Peyer's patch (tissue), 4 donors: ENCODE results near the gene KRT7.

Experiments
- CTCF ChIP-seq, 6 experiments: fragments of 450-650 bp in 4 of 6; fragments of 200-600 bp in 2 of 6; sonication (generic) in 1 of 6; IDR thresholded peaks; one replicate each; pipeline ENCODE4 v1.5.1; 2017 to 2019; ENCODE audit warnings: antibody characterized with exemption in 6 of 6, mild to moderate bottlenecking in 3 of 6, moderate library complexity in 1 of 6
- POLR2A ChIP-seq, 2 donors: fragments of 450-650 bp; IDR thresholded peaks; one replicate each; pipeline ENCODE4 v1.5.1; 2017; ENCODE audit warnings: antibody characterized with exemption in 2 of 2, mild to moderate bottlenecking in 2 of 2, moderate library complexity in 2 of 2

DNA sequence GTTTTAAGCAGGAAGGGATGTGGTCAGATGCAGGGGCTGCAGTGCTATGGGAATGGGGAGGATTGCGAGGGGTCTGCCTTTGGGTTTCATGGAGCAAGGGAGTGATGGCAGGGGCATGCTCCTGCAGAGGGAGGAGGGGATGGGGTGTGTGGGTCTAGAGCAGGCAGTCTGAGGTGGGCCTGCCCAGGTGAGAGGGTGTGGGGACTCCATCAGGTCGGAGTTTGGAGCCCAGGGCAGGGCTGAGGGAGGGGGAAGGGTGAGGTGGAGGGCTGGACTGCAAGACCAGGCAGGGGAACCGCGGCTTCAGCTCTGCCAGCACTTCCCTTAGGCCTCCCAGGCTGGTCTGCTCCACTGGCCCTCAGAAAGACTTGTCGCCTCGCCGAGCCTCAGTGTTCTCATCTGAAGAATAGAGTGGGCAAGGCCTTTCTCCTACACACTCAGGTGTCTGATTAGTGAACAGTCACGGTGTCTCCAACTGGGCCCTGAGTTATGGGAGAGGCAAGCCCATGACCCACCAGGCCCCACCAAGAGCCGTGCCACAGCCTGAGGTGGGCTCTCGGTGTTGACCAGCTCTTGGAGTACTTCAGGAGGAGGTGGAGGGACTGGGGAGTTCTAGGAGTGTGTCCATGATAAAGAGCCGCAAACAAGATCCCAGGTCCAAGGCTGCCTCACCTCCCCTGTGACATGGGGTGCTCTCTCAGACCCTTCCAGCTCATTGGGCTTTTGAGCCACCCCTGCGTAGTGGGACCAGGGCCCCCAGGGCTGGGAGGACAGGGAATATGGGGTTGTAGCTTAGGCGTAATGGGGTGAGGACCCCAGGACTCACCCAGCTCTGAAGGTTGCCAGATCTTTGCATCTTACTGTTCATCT is 21.1 kb upstream of the KRT7 start:
- TF ChIP-seq CTCF (IDR thresholded peaks at IDR 0.05) (no peak), POLR2A (IDR thresholded peaks at IDR 0.05) (no peak)
